HL-60 (cell line): ENCODE results near the gene DLL1.

ENCODE experiments used
- POLR2AphosphoS5 ChIP-seq: IDR thresholded peaks from 2 replicates; pipeline ENCODE4 v1.6.1; 2012; ENCODE audit warnings: low read depth
- TF ChIP-seq, protein P1 (sequence below): IDR thresholded peaks from one replicate; pipeline ENCODE4 v1.5.1; 2011; ENCODE audit warnings: low read length, control low read depth, inconsistent platforms; ENCODE audit not compliant: insufficient read depth

DNA sequence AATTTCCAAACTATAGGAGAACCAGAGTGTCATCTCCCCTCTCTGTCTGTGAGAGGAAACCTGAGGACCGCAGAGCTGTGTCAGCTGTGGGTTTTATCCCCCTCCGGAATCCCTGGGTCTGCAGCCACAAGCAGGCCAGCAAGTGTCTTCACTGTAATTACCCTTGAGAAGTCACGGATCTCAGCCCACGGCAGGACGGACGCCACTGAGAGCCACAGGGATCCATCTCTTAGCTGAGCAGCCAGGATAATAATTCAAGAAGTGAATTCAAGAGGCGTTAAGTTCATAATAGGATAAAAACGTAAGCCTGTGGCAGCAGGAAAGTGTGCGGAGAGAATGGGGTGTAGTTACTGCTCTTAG lies 37.0 kb downstream of the DLL1 start:
- TF ChIP-seq, protein P1, sequence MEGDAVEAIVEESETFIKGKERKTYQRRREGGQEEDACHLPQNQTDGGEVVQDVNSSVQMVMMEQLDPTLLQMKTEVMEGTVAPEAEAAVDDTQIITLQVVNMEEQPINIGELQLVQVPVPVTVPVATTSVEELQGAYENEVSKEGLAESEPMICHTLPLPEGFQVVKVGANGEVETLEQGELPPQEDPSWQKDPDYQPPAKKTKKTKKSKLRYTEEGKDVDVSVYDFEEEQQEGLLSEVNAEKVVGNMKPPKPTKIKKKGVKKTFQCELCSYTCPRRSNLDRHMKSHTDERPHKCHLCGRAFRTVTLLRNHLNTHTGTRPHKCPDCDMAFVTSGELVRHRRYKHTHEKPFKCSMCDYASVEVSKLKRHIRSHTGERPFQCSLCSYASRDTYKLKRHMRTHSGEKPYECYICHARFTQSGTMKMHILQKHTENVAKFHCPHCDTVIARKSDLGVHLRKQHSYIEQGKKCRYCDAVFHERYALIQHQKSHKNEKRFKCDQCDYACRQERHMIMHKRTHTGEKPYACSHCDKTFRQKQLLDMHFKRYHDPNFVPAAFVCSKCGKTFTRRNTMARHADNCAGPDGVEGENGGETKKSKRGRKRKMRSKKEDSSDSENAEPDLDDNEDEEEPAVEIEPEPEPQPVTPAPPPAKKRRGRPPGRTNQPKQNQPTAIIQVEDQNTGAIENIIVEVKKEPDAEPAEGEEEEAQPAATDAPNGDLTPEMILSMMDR: no peak
- no peak for TF ChIP-seq POLR2AphosphoS5
